ENCODE data around the gene GNA12. TPM values are rescaled to one million over a fixed set of nuclear protein-coding genes. Genes with fewer than 3 reads are reported as not detected.

GNA12 gene
- total RNA-seq, 1 experiment from 2014 or later = 15.0 TPM

DNA sequence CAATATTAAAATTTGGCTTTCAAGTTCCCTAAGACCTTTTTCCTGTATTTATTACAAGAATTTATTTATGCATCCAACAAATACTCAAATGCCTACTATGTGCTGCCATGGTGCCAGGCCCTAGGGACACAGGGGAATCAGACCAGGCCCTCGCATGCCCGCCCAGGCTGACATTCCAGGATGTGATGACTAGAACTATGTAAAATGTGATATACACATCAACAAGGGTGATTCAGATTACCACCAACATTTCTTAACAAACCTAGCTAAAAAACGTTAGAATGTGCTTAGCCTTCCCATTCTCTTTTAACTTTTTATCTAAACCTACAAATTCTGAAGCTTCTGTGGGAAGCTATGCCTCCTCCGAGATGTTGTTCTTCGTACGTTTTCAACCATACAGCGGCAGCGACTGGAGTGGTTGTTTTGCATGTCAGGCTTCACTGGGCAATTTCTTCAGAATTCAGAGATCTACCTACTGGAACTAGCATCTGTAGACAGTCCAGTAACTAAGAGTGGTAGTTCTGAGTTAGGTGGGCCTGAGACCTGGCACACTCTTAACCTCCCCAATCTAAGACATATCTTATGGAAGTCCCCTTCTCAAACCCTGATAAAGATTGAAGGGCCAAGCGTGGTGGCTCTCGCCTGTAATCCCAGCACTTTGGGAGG is 22.1 kb downstream of the GNA12 start:
- H3K4me3 ChIP-seq (ENCODE audit: low read length) = no peak overlapping the region
- POLR2A ChIA-PET (ENCODE audit: unreplicated experiment) = no interaction called here

DNA sequence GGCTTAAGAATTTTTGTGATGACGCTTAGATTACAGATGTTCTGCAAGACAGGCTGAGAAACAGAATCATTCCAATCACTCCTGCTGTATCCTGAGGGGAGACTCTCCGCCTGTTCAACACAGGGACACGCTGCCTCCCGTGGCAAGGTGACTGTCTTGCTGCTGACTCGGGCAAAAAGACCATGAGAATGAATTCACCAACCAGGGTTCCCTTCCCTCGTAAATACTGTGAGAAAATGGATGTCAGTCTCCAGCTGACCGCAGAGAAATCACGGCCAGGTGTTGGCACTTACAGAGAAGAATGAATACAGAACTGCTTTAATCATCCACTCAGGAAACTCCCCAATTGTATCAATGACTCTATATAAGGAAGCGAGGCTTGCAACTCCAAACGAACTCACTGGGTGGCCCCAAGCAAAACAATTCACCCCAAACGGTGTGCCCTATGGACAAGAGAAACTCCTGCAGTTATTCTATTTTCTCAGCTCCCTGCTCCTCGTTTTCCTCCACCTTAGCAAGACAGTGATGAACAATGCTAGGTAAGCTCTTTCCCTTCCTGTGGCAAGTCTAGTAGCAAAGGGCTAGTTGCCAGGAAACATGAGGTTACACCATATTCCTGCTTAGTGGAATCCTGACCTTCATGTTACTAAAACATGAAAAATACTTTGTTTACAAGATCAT is 22.8 kb downstream of the GNA12 start:
- no peaks in the 10 kb centered on the region for H3K9me2 ChIP-seq (replicated peaks; ENCODE audit: low read length)
- ChIA-PET POLR2A (ENCODE audit: unreplicated experiment) (no interaction called here), CTCF (interaction anchor here (0.5 to 1.4 kb wide), 5 partner anchors 19 to 418 kb away, joined by 3 to 7 read pairs (median 5); no protein-coding TSS in a partner anchor)
- H3K36me3 ChIP-seq (ENCODE audit: low read depth, low read length) = no peaks in the 10 kb centered on the region
- peak overlapping the region; percentile 58 for H3K9ac ChIP-seq (ENCODE audit: low read length)
- H3F3A ChIP-seq (ENCODE audit: low read length, unreplicated experiment) = peaks cover 15% of the 10 kb centered on the region
- intact Hi-C loops (cut with micrococcal nuclease) = loop anchor here (2.0 to 5.0 kb wide), 5 partner anchors 18 to 100 kb away; partner anchors contain the start of gene GNA12
- H2AFZ ChIP-seq (ENCODE audit: low read length) = no peak overlapping the region
- DNase-seq (peak; percentile 68), ATAC-seq (peak; percentile 43)
- H3K79me2 ChIP-seq (ENCODE audit: low read length) = peaks cover 83% of the 10 kb centered on the region
- peak overlapping the region; percentile 70 for H3K4me2 ChIP-seq (ENCODE audit: low read length)
- H4K20me1 ChIP-seq (ENCODE audit: low read length) = no peaks in the 10 kb centered on the region
- no peaks in the 10 kb centered on the region for H3K9me3 ChIP-seq (ENCODE audit: low read length)
- no peak for TF ChIP-seq EZH2phosphoT487 (IDR thresholded peaks at IDR 0.05; ENCODE audit: borderline replicate concordance, low read length)
- TF ChIP-seq, protein P1, sequence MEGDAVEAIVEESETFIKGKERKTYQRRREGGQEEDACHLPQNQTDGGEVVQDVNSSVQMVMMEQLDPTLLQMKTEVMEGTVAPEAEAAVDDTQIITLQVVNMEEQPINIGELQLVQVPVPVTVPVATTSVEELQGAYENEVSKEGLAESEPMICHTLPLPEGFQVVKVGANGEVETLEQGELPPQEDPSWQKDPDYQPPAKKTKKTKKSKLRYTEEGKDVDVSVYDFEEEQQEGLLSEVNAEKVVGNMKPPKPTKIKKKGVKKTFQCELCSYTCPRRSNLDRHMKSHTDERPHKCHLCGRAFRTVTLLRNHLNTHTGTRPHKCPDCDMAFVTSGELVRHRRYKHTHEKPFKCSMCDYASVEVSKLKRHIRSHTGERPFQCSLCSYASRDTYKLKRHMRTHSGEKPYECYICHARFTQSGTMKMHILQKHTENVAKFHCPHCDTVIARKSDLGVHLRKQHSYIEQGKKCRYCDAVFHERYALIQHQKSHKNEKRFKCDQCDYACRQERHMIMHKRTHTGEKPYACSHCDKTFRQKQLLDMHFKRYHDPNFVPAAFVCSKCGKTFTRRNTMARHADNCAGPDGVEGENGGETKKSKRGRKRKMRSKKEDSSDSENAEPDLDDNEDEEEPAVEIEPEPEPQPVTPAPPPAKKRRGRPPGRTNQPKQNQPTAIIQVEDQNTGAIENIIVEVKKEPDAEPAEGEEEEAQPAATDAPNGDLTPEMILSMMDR (conservative IDR thresholded peaks at IDR 0.05; ENCODE audit: low read depth, low read length) = peak; percentile 39; the same call in 1 of the 2 replicates
- H3K4me1 ChIP-seq (ENCODE audit: insufficient read depth, low read length) = peaks cover 45% of the 10 kb centered on the region
- H3K4me3 ChIP-seq (ENCODE audit: low read length) = peak overlapping the region; percentile 7; the same call in 1 of the 2 replicates
- BruUV-seq (replicated peaks) = no TSS peak
- H3K27ac ChIP-seq (ENCODE audit: low read length) = peak overlapping the region; percentile 92
- no peaks in the 10 kb centered on the region for H3K27me3 ChIP-seq (ENCODE audit: low read length)

More for the DNA sequence above, 22.1 kb downstream of the GNA12 start:
- peak overlapping the region; percentile 70 for H3K4me2 ChIP-seq (ENCODE audit: low read length)
- peaks cover 45% of the 10 kb centered on the region for H3K4me1 ChIP-seq (ENCODE audit: insufficient read depth, low read length)
- no peaks in the 10 kb centered on the region for H3K9me3 ChIP-seq (ENCODE audit: low read length)
- H3F3A ChIP-seq (ENCODE audit: low read length, unreplicated experiment) = peaks cover 15% of the 10 kb centered on the region
- DNase-seq (peak; percentile 73), ATAC-seq (peak; percentile 67)
- CTCF ChIA-PET = interaction anchor here (0.6 to 1.2 kb wide), 3 partner anchors 19 to 64 kb away, joined by 3 to 5 read pairs (median 3); no protein-coding TSS in a partner anchor
- H4K20me1 ChIP-seq (ENCODE audit: low read length) = peaks cover 5% of the 10 kb centered on the region
- H3K27ac ChIP-seq (ENCODE audit: low read length) = peak overlapping the region; percentile 92
- H3K27me3 ChIP-seq (ENCODE audit: low read length) = no peaks in the 10 kb centered on the region
- intact Hi-C loops (cut with micrococcal nuclease) = loop anchor here (2.0 to 5.0 kb wide), 5 partner anchors 19 to 101 kb away; partner anchors contain the start of gene GNA12
- TF ChIP-seq, protein P1 (conservative IDR thresholded peaks at IDR 0.05; ENCODE audit: low read depth, low read length) = no peak
- no peak for TF ChIP-seq EZH2 (IDR thresholded peaks at IDR 0.05; ENCODE audit: low read length, unreplicated experiment)
- peaks cover 83% of the 10 kb centered on the region for H3K79me2 ChIP-seq (ENCODE audit: low read length)
- peak overlapping the region; percentile 58 for H3K9ac ChIP-seq (ENCODE audit: low read length)
- BruUV-seq (replicated peaks) = no TSS peak
- no peak overlapping the region for H2AFZ ChIP-seq (ENCODE audit: low read length)
- no peaks in the 10 kb centered on the region for H3K9me2 ChIP-seq (replicated peaks; ENCODE audit: low read length)
- no peaks in the 10 kb centered on the region for H3K36me3 ChIP-seq (ENCODE audit: low read depth, low read length)

Data from PC-3 (cell line).